Lung (tissue), 12 donors: ENCODE results near the gene SMTN. TPM values are rescaled to one million over a fixed set of nuclear protein-coding genes. Genes with fewer than 3 reads are reported as not detected.
"Not testable (repeated sequence)": the region's sequence is repeated elsewhere in the genome, so short reads cannot be mapped to it uniquely, and the experiment has no call there.

ENCODE experiments used
- ATAC-seq: fragments of 200-7000 bp; cut with Tn5 transposase; one replicate; pipeline ENCODE4 v1.9.1; 2020; ENCODE audit warnings: moderate number of reproducible peaks; ENCODE audit not compliant: insufficient read depth, low FRiP score
- DNase-seq, 3 donors: peaks; one replicate each; pipeline ENCODE4 v3.0.0-alpha.2; 2013 to 2017
- H3K27ac ChIP-seq, 2 donors: one replicate each; pipeline ENCODE4 v1.5.1; 2013; ENCODE audit warnings: mild to moderate bottlenecking in 2 of 2, moderate library complexity in 2 of 2, control low read depth in 1 of 2, inconsistent platforms in 1 of 2, low read depth in 1 of 2, low read length in 1 of 2
- H3K27me3 ChIP-seq, 3 donors: one replicate each; pipeline ENCODE4 v1.5.1; 2013; ENCODE audit warnings: low read length in 2 of 3; ENCODE audit not compliant: control insufficient read depth in 3 of 3, insufficient read depth in 3 of 3
- H3K36me3 ChIP-seq, 4 donors: one replicate each; pipeline ENCODE4 v1.5.1; 2013; ENCODE audit warnings: low read length in 4 of 4, mild to moderate bottlenecking in 1 of 4, moderate library complexity in 1 of 4; ENCODE audit not compliant: control insufficient read depth in 4 of 4, insufficient read depth in 4 of 4
- H3K4me1 ChIP-seq, 5 donors: one replicate each; pipeline ENCODE4 v1.5.1; 2013; ENCODE audit warnings: low read length in 5 of 5, mild to moderate bottlenecking in 2 of 5, moderate library complexity in 1 of 5; ENCODE audit not compliant: control insufficient read depth in 5 of 5, insufficient read depth in 5 of 5
- H3K4me3 ChIP-seq: one replicate; pipeline ENCODE4 v1.5.1; 2013; ENCODE audit warnings: mild to moderate bottlenecking, control low read depth, moderate library complexity
- H3K9ac ChIP-seq, 2 donors: one replicate each; pipeline ENCODE4 v1.5.1; 2013; ENCODE audit warnings: low read length in 2 of 2, control low read depth in 1 of 2; ENCODE audit not compliant: insufficient read depth in 1 of 2
- H3K9me3 ChIP-seq, 4 donors: one replicate each; pipeline ENCODE4 v1.5.1; 2013; ENCODE audit warnings: low read length in 3 of 4, mild to moderate bottlenecking in 1 of 4, moderate library complexity in 1 of 4; ENCODE audit not compliant: control insufficient read depth in 4 of 4, insufficient read depth in 3 of 4
- WGBS, 2 donors: extraction: QIAGEN DNeasy Blood & Tissue Kit; methylation state at CpG; one replicate each; pipeline ENCODE4 v1.1.7; 2013; 5-methylcytosine and 5-hydroxymethylcytosine counted together
- polyA plus RNA-seq, 2 donors: library from polyadenylated mRNA; stranded (reverse); fragments of 200-250 nt; gene quantifications; one replicate each; pipeline ENCODE4 v1.2.1, GENCODE V29; 2013
- total RNA-seq, 2 donors: library from RNA; depleted of rRNA in 1 of 2; stranded (reverse); fragments of >200 nt in 1 of 2; gene quantifications; one replicate each; pipeline ENCODE4 v1.2.1, GENCODE V29; 2014 to 2021
- TF ChIP-seq, protein P1 (sequence below): IDR thresholded peaks from 2 replicates; pipeline ENCODE4 v1.5.1; 2012; ENCODE audit warnings: mild to moderate bottlenecking; ENCODE audit errors: control extremely low read depth, extremely low read depth
- donor health status: control.
- donor health status: control.
- donor health status: Bipolar disorder and iron deficiency.
- donor health status: healthy.
- donor health status: DM: yes; HTN: yes; CAD: no.

The SMTN gene
- total and polyA plus RNA-seq, 4 donors = 30.8 to 101 (median 64.7) TPM

DNA sequence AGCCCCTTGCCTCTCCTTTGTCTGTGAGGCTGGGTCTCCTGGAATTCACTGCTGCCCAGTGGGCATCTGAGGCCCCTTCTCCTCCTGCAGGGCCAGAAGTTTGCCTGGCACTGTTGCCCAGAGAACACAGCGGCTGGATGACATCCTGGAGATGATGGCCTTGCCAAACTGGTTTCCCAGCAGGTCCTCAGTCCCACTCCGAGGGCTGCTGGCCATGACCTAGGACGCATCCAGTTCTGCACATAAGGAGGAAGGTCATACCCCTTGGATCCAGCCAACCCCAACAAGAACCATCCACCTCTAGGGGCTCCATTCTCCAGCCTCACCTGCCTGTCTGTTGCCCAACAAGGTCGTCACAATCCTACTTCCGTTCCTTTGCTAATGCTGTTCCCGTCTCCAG, 3.4 kb upstream of the SMTN start:
- WGBS, 2 donors = 86 to 96% methylated on average over 6 of the region's 6 CpGs
- Histone ChIP-seq H3K9me3 (no peaks in the 10 kb centered on the region), H3K4me1 (peaks cover 0 to 31% (median 15%) of the 10 kb centered on the region in 5 donors), H3K27me3 (no peaks in the 10 kb centered on the region), H3K9ac (no peak overlapping the region), H3K4me3 (no peak overlapping the region), H3K36me3 (no peaks in the 10 kb centered on the region), H3K27ac (no peak overlapping the region)
- DNase-seq (no peak), ATAC-seq (no peak)
- TF ChIP-seq, protein P1, sequence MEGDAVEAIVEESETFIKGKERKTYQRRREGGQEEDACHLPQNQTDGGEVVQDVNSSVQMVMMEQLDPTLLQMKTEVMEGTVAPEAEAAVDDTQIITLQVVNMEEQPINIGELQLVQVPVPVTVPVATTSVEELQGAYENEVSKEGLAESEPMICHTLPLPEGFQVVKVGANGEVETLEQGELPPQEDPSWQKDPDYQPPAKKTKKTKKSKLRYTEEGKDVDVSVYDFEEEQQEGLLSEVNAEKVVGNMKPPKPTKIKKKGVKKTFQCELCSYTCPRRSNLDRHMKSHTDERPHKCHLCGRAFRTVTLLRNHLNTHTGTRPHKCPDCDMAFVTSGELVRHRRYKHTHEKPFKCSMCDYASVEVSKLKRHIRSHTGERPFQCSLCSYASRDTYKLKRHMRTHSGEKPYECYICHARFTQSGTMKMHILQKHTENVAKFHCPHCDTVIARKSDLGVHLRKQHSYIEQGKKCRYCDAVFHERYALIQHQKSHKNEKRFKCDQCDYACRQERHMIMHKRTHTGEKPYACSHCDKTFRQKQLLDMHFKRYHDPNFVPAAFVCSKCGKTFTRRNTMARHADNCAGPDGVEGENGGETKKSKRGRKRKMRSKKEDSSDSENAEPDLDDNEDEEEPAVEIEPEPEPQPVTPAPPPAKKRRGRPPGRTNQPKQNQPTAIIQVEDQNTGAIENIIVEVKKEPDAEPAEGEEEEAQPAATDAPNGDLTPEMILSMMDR = no peak

- H3K36me3 ChIP-seq, ATAC-seq, H3K27me3 ChIP-seq, H3K9me3 ChIP-seq, H3K9ac ChIP-seq, H3K4me3 ChIP-seq, DNase-seq: not testable (repeated sequence)
- peaks cover 3 to 38% (median 22%) of the 10 kb centered on the region in 5 donors for H3K4me1 ChIP-seq
- WGBS, 2 donors = 63 to 91% methylated on average over 2 of the region's 2 CpGs
- peak overlapping the region in 1 of 2 donors; percentile 15 for H3K27ac ChIP-seq
These were observed 2.7 kb upstream of the SMTN start for GRCh38 chr22:31078389-31078788.

- ATAC-seq (no peak), DNase-seq (peak in 1 of 3 donors; percentile 32)
- H3K9me3 ChIP-seq = no peaks in the 10 kb centered on the region
These were observed 1.9 kb upstream of the SMTN start for GRCh38 chr22:31079095-31079642.

DNA sequence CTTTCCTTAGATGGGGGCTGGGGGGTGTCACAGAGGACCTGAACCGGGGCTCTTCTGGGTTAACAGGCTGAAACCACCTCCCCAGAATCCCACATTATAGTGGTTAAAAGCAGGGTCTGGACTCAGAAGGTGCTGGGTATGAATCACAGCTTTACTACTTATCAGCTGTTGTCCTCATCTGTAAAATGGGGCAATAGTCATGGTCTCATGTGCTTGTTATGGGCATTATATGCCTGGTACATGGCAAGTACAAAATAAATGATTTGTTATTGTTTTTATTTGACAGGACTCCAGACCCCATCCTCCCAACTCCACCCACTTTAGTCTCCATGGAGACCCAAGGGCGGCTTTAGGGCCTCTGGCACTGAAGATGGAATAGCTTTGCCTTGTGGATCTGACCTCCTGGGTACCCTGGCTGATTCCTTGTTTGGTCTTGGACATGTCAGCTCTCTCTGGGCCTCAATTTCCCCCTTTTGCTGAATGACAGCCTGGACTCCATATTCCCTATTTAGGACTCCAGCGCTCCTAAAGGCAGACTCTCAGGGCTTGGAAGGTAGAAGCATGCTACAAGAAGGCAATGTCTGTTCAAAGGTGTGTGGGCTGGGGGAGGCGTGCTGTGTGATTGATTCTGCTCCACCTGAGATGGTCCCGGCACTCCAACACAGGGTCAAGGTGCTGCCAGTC, 812 bp upstream of the SMTN start:
- Histone ChIP-seq H3K36me3 (peaks cover 0 to 6% (median 0%) of the 10 kb centered on the region in 4 donors), H3K27ac (peak overlapping the region; percentile 71 to 89), H3K9ac (peak overlapping the region; percentile 90 to 94), H3K4me1 (peaks cover 7 to 50% (median 25%) of the 10 kb centered on the region in 5 donors), H3K27me3 (no peaks in the 10 kb centered on the region), H3K9me3 (no peaks in the 10 kb centered on the region), H3K4me3 (peak overlapping the region; percentile 63)
- DNase-seq = peak in 1 of 3 donors; percentile 40
- 32 to 33% methylated on average over 5 of the region's 5 CpGs for WGBS, 2 donors
- TF ChIP-seq, protein P1 = no peak
- ATAC-seq = no peak

More at GRCh38 chr22:31079095-31079642, 1.9 kb upstream of the SMTN start:
- Histone ChIP-seq H3K27me3 (no peaks in the 10 kb centered on the region), H3K9ac (no peak overlapping the region), H3K36me3 (peaks cover 0 to 6% (median 0%) of the 10 kb centered on the region in 4 donors), H3K27ac (no peak overlapping the region), H3K4me1 (peaks cover 7 to 46% (median 25%) of the 10 kb centered on the region in 5 donors), H3K4me3 (no peak overlapping the region)
- TF ChIP-seq, protein P1 = no peak
- 73 to 81% methylated on average over 12 of the region's 12 CpGs for WGBS, 2 donors
